ENCODE data around the gene CMTR1. TPM values are rescaled to one million over a fixed set of nuclear protein-coding genes. Genes with fewer than 3 reads are reported as not detected.

Gene CMTR1
- total RNA-seq, 1 experiment from 2014 or later, result 37.7 TPM

DNA sequence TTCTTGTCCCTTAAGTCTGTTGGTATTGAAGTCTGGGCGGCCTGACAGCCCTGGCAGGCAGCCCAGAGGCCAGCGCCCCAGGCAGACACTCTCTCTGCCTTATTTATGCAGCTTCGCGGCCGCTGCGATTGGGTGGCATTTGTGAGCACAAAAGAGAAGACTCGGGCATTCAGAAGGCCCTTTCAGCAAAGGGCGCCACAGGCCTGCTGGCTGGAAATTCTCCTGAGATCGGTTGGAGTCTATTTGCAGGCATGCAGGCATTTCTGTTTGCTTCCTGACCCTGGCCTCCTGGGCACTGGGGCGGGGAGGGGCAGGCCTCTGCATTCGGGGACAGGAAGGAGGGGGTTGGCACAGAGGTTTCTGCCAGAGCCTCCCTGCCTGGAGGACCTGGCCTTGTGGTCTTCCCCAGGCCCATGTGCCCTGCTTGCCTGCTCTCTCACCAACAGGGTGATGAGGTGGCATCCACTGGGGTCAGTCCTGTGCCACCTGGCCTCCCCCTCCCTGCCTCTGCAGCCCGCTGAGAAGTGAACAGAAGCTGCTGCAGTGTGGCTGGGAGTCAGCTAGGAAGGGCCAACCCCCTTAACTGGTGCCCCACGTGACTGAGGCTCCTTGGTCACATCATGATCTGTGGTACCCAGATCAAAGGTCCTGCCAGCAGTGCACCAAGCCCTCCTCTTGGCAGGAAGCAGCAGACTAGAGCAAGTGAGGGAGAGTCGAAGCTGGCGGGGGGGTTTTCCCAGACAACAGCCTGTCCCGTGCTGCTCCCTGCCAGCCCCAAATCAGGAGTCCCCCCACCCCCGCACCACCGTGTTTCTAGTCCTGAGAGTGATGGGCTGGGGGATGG lies 83.3 kb downstream of the CMTR1 start:
- Histone ChIP-seq H3K9me3 (ENCODE audit: control insufficient read depth, insufficient read depth, low read depth, low read length) (no peaks in the 10 kb centered on the region), H3K27me3 (ENCODE audit: control insufficient read depth, insufficient read depth, low read length) (no peaks in the 10 kb centered on the region), H3K27ac (ENCODE audit: low read length) (peak overlapping the region; percentile 91), H3K4me3 (ENCODE audit: low read depth in 2 of 2, low read length in 2 of 2) (peak overlapping the region in 1 of 2 experiments; percentile 22; a peak in 2 of 4 replicates), H3K4me1 (ENCODE audit: control insufficient read depth, insufficient read depth, low read length) (peaks cover 66% of the 10 kb centered on the region), H3K36me3 (ENCODE audit: control insufficient read depth, insufficient read depth, low read length) (no peaks in the 10 kb centered on the region)
- intact Hi-C loops (cut with micrococcal nuclease; ENCODE audit: unreplicated experiment), result no loop called here
- in situ Hi-C loops (cut with HindIII; ENCODE audit: low pct_unique_long_range_greater_than_20kb, low sequenced_read_pairs), result no loop called here
- no TSS peak for BruUV-seq (replicated peaks)
- DNase-seq (ENCODE audit: low read depth, low spot score), result no peak
- peak; percentile 61 for ATAC-seq
- POLR2A ChIA-PET, result interaction anchor here (0.9 kb wide), 1 partner anchor 46 kb away, joined by 7 read pairs; no protein-coding TSS in a partner anchor
- TF ChIP-seq TCF7L2 (IDR thresholded peaks at IDR 0.05; ENCODE audit: low read depth, low read length), result peak; percentile 48; the same call in 1 of the 2 replicates
- TF ChIP-seq, protein P1, sequence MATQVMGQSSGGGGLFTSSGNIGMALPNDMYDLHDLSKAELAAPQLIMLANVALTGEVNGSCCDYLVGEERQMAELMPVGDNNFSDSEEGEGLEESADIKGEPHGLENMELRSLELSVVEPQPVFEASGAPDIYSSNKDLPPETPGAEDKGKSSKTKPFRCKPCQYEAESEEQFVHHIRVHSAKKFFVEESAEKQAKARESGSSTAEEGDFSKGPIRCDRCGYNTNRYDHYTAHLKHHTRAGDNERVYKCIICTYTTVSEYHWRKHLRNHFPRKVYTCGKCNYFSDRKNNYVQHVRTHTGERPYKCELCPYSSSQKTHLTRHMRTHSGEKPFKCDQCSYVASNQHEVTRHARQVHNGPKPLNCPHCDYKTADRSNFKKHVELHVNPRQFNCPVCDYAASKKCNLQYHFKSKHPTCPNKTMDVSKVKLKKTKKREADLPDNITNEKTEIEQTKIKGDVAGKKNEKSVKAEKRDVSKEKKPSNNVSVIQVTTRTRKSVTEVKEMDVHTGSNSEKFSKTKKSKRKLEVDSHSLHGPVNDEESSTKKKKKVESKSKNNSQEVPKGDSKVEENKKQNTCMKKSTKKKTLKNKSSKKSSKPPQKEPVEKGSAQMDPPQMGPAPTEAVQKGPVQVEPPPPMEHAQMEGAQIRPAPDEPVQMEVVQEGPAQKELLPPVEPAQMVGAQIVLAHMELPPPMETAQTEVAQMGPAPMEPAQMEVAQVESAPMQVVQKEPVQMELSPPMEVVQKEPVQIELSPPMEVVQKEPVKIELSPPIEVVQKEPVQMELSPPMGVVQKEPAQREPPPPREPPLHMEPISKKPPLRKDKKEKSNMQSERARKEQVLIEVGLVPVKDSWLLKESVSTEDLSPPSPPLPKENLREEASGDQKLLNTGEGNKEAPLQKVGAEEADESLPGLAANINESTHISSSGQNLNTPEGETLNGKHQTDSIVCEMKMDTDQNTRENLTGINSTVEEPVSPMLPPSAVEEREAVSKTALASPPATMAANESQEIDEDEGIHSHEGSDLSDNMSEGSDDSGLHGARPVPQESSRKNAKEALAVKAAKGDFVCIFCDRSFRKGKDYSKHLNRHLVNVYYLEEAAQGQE (IDR thresholded peaks at IDR 0.05; ENCODE audit: insufficient read depth in 1 of 2, low read depth in 2 of 2, low read length in 1 of 2), result no peak
- CTCF ChIA-PET, result interaction anchor here (0.6 to 1.4 kb wide), 2 partner anchors 10 to 71 kb away, joined by 3 read pairs; no protein-coding TSS in a partner anchor

DNA sequence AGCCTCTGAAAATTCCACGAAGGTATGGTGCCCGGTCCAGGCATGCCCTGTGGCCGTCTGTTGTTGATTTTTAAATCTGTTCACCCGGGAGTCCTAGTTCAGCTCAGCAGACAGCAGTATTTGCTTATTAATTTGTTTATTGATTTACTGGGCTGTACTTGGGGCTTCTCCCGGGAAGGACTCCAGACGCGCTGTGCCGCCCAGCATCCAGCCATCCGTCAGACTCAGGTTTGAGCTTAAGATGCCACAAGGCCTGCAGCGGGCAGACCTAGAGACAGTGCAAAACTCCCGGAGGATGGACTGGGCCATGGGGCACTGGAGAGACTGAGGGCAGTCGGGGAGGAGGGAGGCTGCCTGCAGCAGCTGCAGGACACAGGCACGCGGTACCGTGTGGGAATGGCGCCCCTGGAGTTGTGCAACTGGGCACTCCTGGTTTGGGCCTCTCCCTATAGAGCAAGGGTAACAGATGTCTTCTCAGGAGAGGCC lies 83.9 kb downstream of the CMTR1 start:
- intact Hi-C loops (cut with micrococcal nuclease; ENCODE audit: unreplicated experiment) (no loop called here), in situ Hi-C loops (cut with HindIII; ENCODE audit: low pct_unique_long_range_greater_than_20kb, low sequenced_read_pairs) (no loop called here)
- DNase-seq (ENCODE audit: low read depth, low spot score), result no peak
- ATAC-seq, result peak; percentile 5; the same call in 1 of the 2 replicates
- BruUV-seq (replicated peaks), result no TSS peak
- CTCF ChIA-PET, result interaction anchor here (1.4 kb wide), 1 partner anchor 11 kb away, joined by 3 read pairs; no protein-coding TSS in a partner anchor
- Histone ChIP-seq H3K27ac (ENCODE audit: low read length) (peak overlapping the region; percentile 91), H3K36me3 (ENCODE audit: control insufficient read depth, insufficient read depth, low read length) (no peaks in the 10 kb centered on the region), H3K4me3 (ENCODE audit: low read depth in 2 of 2, low read length in 2 of 2) (peak overlapping the region in 1 of 2 experiments; percentile 22; a peak in 2 of 4 replicates), H3K4me1 (ENCODE audit: control insufficient read depth, insufficient read depth, low read length) (peaks cover 65% of the 10 kb centered on the region), H3K9me3 (ENCODE audit: control insufficient read depth, insufficient read depth, low read depth, low read length) (no peaks in the 10 kb centered on the region), H3K27me3 (ENCODE audit: control insufficient read depth, insufficient read depth, low read length) (no peaks in the 10 kb centered on the region)
- no peak for TF ChIP-seq TCF7L2 (IDR thresholded peaks at IDR 0.05; ENCODE audit: low read depth, low read length)
- TF ChIP-seq, protein P2, sequence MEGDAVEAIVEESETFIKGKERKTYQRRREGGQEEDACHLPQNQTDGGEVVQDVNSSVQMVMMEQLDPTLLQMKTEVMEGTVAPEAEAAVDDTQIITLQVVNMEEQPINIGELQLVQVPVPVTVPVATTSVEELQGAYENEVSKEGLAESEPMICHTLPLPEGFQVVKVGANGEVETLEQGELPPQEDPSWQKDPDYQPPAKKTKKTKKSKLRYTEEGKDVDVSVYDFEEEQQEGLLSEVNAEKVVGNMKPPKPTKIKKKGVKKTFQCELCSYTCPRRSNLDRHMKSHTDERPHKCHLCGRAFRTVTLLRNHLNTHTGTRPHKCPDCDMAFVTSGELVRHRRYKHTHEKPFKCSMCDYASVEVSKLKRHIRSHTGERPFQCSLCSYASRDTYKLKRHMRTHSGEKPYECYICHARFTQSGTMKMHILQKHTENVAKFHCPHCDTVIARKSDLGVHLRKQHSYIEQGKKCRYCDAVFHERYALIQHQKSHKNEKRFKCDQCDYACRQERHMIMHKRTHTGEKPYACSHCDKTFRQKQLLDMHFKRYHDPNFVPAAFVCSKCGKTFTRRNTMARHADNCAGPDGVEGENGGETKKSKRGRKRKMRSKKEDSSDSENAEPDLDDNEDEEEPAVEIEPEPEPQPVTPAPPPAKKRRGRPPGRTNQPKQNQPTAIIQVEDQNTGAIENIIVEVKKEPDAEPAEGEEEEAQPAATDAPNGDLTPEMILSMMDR (IDR thresholded peaks at IDR 0.05), result no peak
- no peak for TF ChIP-seq POLR2AphosphoS5 (IDR thresholded peaks at IDR 0.05; ENCODE audit: low read depth, low read length)
- TF ChIP-seq, protein P1 (IDR thresholded peaks at IDR 0.05; ENCODE audit: insufficient read depth in 1 of 2, low read depth in 2 of 2, low read length in 1 of 2), result no peak
- TF ChIP-seq SIN3A (IDR thresholded peaks at IDR 0.05; ENCODE audit: borderline replicate concordance, insufficient read depth, low read depth, low read length), result no peak
- POLR2A ChIA-PET, result no interaction called here

Data from Panc1 (cell line).